Chondrocyte (in vitro differentiated cells): ENCODE data around the gene PEDS1. TPM values are rescaled to one million over a fixed set of nuclear protein-coding genes. Genes with fewer than 3 reads are reported as not detected.

Experiments
- DNase-seq: peaks from one replicate; pipeline ENCODE4 v3.0.0; 2021; ENCODE audit warnings: mixed read lengths, low spot score
- H3K27ac Mint-ChIP-seq: one replicate; pipeline ENCODE4 v1.8.0; 2021; ENCODE audit warnings: mild to moderate bottlenecking, moderate library complexity, mixed read lengths; ENCODE audit not compliant: unreplicated experiment
- H3K27me3 Mint-ChIP-seq: 2 replicates; pipeline ENCODE4 v1.8.0; 2021; ENCODE audit warnings: low read depth, mixed read lengths
- H3K36me3 Mint-ChIP-seq: 2 replicates; pipeline ENCODE4 v1.8.0; 2021; ENCODE audit warnings: low read depth, mixed read lengths
- H3K4me1 Mint-ChIP-seq: 2 replicates; pipeline ENCODE4 v1.8.0; 2021; ENCODE audit warnings: low read depth, mild to moderate bottlenecking, mixed read lengths
- H3K4me3 Mint-ChIP-seq: one replicate; pipeline ENCODE4 v1.8.0; 2021; ENCODE audit warnings: mild to moderate bottlenecking, moderate library complexity, mixed read lengths; ENCODE audit not compliant: unreplicated experiment
- H3K9me3 Mint-ChIP-seq: 2 replicates; pipeline ENCODE4 v1.8.0; 2021; ENCODE audit warnings: low read depth, mixed read lengths
- CTCF ChIP-seq: fragments of 200-600 bp; sonication (generic); IDR thresholded peaks from 2 replicates; pipeline ENCODE4 v1.5.0; 2021; ENCODE audit warnings: antibody characterized with exemption, mild to moderate bottlenecking, moderate library complexity
- total RNA-seq: library from RNA; stranded (reverse); gene quantifications from 3 replicates; pipeline ENCODE4 v1.2.1, GENCODE V29; 2021

Gene PEDS1
- total RNA-seq, 1 donor from 2014 or later: 42.3 TPM

- no peaks in the 10 kb centered on the region for H3K9me3 Mint-ChIP-seq
- peaks cover 36% of the 10 kb centered on the region for H3K4me1 Mint-ChIP-seq
- peaks cover 9% of the 10 kb centered on the region for H3K36me3 Mint-ChIP-seq
- peak overlapping the region; percentile 100 for H3K27ac Mint-ChIP-seq
- no peaks in the 10 kb centered on the region for H3K27me3 Mint-ChIP-seq
- peak overlapping the region; percentile 100 for H3K4me3 Mint-ChIP-seq
- TF ChIP-seq CTCF: no peak
- no peak for DNase-seq
These were observed 39.1 kb upstream of the PEDS1 start for GRCh38 chr20:50192364-50193198.

- peak; percentile 74 for TF ChIP-seq CTCF
- H3K36me3 Mint-ChIP-seq: peaks cover 9% of the 10 kb centered on the region
- H3K27ac Mint-ChIP-seq: peak overlapping the region; percentile 100
- no peaks in the 10 kb centered on the region for H3K9me3 Mint-ChIP-seq
- H3K4me3 Mint-ChIP-seq: peak overlapping the region; percentile 100
- DNase-seq: no peak
- H3K4me1 Mint-ChIP-seq: peaks cover 33% of the 10 kb centered on the region
- no peaks in the 10 kb centered on the region for H3K27me3 Mint-ChIP-seq
These were observed 38.2 kb upstream of the PEDS1 start for GRCh38 chr20:50191544-50192363.

GRCh38 chr20:50191065-50191543, 37.6 kb upstream of the PEDS1 start:
- peaks cover 35% of the 10 kb centered on the region for H3K4me1 Mint-ChIP-seq
- no peak for DNase-seq
- no peak for TF ChIP-seq CTCF
- H3K27me3 Mint-ChIP-seq: no peaks in the 10 kb centered on the region
- peaks cover 9% of the 10 kb centered on the region for H3K36me3 Mint-ChIP-seq
- H3K9me3 Mint-ChIP-seq: no peaks in the 10 kb centered on the region
- peak overlapping the region; percentile 64 for H3K4me3 Mint-ChIP-seq
- peak overlapping the region; percentile 73 for H3K27ac Mint-ChIP-seq

GRCh38 chr20:50190251-50191064, 36.9 kb upstream of the PEDS1 start, which contains the start of gene CEBPB:
Gene CEBPB (plus strand): TSS chr20:50190830. CDS start chr20:50191034, 204 bp downstream.
- H3K27me3 Mint-ChIP-seq: no peaks in the 10 kb centered on the region
- peak; percentile 84 for TF ChIP-seq CTCF
- H3K9me3 Mint-ChIP-seq: no peaks in the 10 kb centered on the region
- peaks cover 9% of the 10 kb centered on the region for H3K36me3 Mint-ChIP-seq
- peak within 1 kb of the TSS; percentile 77 for H3K4me3 Mint-ChIP-seq
- no peak for DNase-seq
- peaks cover 35% of the 10 kb centered on the region for H3K4me1 Mint-ChIP-seq
- peak within 1 kb of the TSS; percentile 94 for H3K27ac Mint-ChIP-seq
